Activated CD4-positive, alpha-beta T cell treated with anti-CD3 and anti-CD28 coated beads, Interleukin-2, amount 50 U/mL, for 1 hour (primary cell): ENCODE measurements around the gene F2RL2.

Source experiments
- DNase-seq: peaks from one replicate; pipeline ENCODE4 v3.0.0-alpha.2; 2020

The F2RL2 gene

GRCh38 chr5:76582230-76583162 lies 40.7 kb downstream of the F2RL2 start:
- no peak for DNase-seq

GRCh38 chr5:76580981-76581380 lies 42.2 kb downstream of the F2RL2 start:
- no peak for DNase-seq

- DNase-seq: no peak
Measured at GRCh38 chr5:76579166-76579937, 43.9 kb downstream of the F2RL2 start.

- no peak for DNase-seq
Measured at GRCh38 chr5:76576996-76577395, 46.2 kb downstream of the F2RL2 start.

- DNase-seq: no peak
Measured at GRCh38 chr5:76576450-76576849, 46.8 kb downstream of the F2RL2 start.

DNA sequence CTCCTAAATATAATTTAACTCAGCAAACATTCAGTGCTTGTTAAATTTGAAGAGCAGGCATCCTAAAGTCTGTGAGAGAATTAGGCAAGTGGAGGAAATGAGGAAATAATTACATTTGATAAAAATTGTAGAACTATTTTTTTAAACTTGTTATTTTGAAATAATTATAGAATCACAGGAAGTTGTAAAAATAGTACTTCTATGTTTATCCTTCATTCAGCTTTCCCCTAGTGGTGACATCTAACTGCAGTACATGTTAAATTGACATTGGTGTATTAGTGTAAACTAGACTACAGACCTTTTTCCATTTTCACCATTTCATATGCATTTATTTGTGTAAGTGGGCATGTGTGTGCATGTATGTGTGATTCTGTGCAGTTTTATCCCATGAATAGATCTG lies 51.6 kb downstream of the F2RL2 start:
- no peak for DNase-seq

DNA sequence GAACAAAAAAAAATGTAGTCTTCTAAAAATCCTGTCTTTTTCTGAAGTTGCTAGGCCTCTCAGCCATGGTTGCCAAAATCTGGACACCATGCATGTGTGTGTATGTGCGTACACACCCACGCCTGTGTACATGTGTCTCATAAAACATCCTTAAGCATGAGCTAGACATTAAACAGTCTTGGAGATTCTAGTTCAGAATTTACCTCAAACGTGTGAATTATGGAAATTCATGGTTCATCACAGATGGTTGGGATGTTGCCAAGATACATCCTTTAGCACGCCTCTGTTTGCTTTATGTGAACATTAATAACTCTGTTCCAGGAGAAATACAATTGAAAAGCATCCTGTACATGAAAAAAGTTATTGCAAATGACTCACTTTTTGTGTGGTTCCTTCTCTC lies 53.0 kb downstream of the F2RL2 start:
- no peak for DNase-seq
